Chondrocyte (in vitro differentiated cells): ENCODE data around the gene ATOSA. TPM values are rescaled to one million over a fixed set of nuclear protein-coding genes. Genes with fewer than 3 reads are reported as not detected.

Experiments
- DNase-seq: peaks from one replicate; pipeline ENCODE4 v3.0.0; 2021; ENCODE audit warnings: mixed read lengths, low spot score
- H3K27ac Mint-ChIP-seq: one replicate; pipeline ENCODE4 v1.8.0; 2021; ENCODE audit warnings: mild to moderate bottlenecking, moderate library complexity, mixed read lengths; ENCODE audit not compliant: unreplicated experiment
- H3K27me3 Mint-ChIP-seq: 2 replicates; pipeline ENCODE4 v1.8.0; 2021; ENCODE audit warnings: low read depth, mixed read lengths
- H3K36me3 Mint-ChIP-seq: 2 replicates; pipeline ENCODE4 v1.8.0; 2021; ENCODE audit warnings: low read depth, mixed read lengths
- H3K4me1 Mint-ChIP-seq: 2 replicates; pipeline ENCODE4 v1.8.0; 2021; ENCODE audit warnings: low read depth, mild to moderate bottlenecking, mixed read lengths
- H3K4me3 Mint-ChIP-seq: one replicate; pipeline ENCODE4 v1.8.0; 2021; ENCODE audit warnings: mild to moderate bottlenecking, moderate library complexity, mixed read lengths; ENCODE audit not compliant: unreplicated experiment
- H3K9me3 Mint-ChIP-seq: 2 replicates; pipeline ENCODE4 v1.8.0; 2021; ENCODE audit warnings: low read depth, mixed read lengths
- CTCF ChIP-seq: fragments of 200-600 bp; sonication (generic); IDR thresholded peaks from 2 replicates; pipeline ENCODE4 v1.5.0; 2021; ENCODE audit warnings: antibody characterized with exemption, mild to moderate bottlenecking, moderate library complexity
- total RNA-seq: library from RNA; stranded (reverse); gene quantifications from 3 replicates; pipeline ENCODE4 v1.2.1, GENCODE V29; 2021

The ATOSA gene
- total RNA-seq, 1 donor from 2014 or later = 21.9 TPM

GRCh38 chr15:52651868-52652267, 27.3 kb downstream of the ATOSA start:
- Mint-ChIP-seq H3K9me3 (no peaks in the 10 kb centered on the region), H3K4me1 (peaks cover 40% of the 10 kb centered on the region), H3K36me3 (peaks cover 2% of the 10 kb centered on the region), H3K27ac (peak overlapping the region; percentile 92), H3K4me3 (peak overlapping the region; percentile 66), H3K27me3 (no peaks in the 10 kb centered on the region)
- no peak for TF ChIP-seq CTCF
- no peak for DNase-seq

GRCh38 chr15:52651114-52651513, 28.1 kb downstream of the ATOSA start:
- no peak for TF ChIP-seq CTCF
- peak overlapping the region; percentile 66 for H3K4me3 Mint-ChIP-seq
- peaks cover 2% of the 10 kb centered on the region for H3K36me3 Mint-ChIP-seq
- no peaks in the 10 kb centered on the region for H3K27me3 Mint-ChIP-seq
- DNase-seq = no peak
- H3K27ac Mint-ChIP-seq = peak overlapping the region; percentile 92
- peaks cover 40% of the 10 kb centered on the region for H3K4me1 Mint-ChIP-seq
- H3K9me3 Mint-ChIP-seq = no peaks in the 10 kb centered on the region

- Mint-ChIP-seq H3K27ac (no peak overlapping the region), H3K36me3 (peaks cover 5% of the 10 kb centered on the region), H3K9me3 (no peaks in the 10 kb centered on the region), H3K4me3 (no peak overlapping the region), H3K27me3 (no peaks in the 10 kb centered on the region), H3K4me1 (peaks cover 35% of the 10 kb centered on the region)
- no peak for TF ChIP-seq CTCF
- DNase-seq = no peak
Observed at GRCh38 chr15:52649686-52650085, 29.5 kb downstream of the ATOSA start.

GRCh38 chr15:52645916-52646315, 33.3 kb downstream of the ATOSA start:
- no peaks in the 10 kb centered on the region for H3K27me3 Mint-ChIP-seq
- H3K4me1 Mint-ChIP-seq = peaks cover 19% of the 10 kb centered on the region
- H3K4me3 Mint-ChIP-seq = no peak overlapping the region
- no peak for TF ChIP-seq CTCF
- no peak overlapping the region for H3K27ac Mint-ChIP-seq
- peaks cover 3% of the 10 kb centered on the region for H3K36me3 Mint-ChIP-seq
- no peaks in the 10 kb centered on the region for H3K9me3 Mint-ChIP-seq
- DNase-seq = no peak

- Mint-ChIP-seq H3K4me1 (peaks cover 19% of the 10 kb centered on the region), H3K36me3 (peaks cover 3% of the 10 kb centered on the region), H3K4me3 (no peak overlapping the region), H3K27ac (peak overlapping the region; percentile 92), H3K27me3 (no peaks in the 10 kb centered on the region), H3K9me3 (no peaks in the 10 kb centered on the region)
- no peak for DNase-seq
- no peak for TF ChIP-seq CTCF
Observed at GRCh38 chr15:52642386-52643361, 36.5 kb downstream of the ATOSA start.
